DND-41 (cell line): ENCODE results near the gene ARHGAP45.

Experiments used
- ATAC-seq: fragments of 200-7000 bp; cut with Tn5 transposase; 3 replicates; pipeline ENCODE4 v1.9.1; 2021; ENCODE audit warnings: low read depth; ENCODE audit not compliant: insufficient read depth
- DNase-seq: peaks from one replicate; pipeline ENCODE4 v3.0.0-alpha.2; 2020
- H2AFZ ChIP-seq: 2 replicates; pipeline ENCODE4 v1.6.0; 2012; ENCODE audit warnings: low read depth, low read length
- H3K27ac ChIP-seq: 2 replicates; pipeline ENCODE4 v1.5.1; 2012; ENCODE audit warnings: low read length, inconsistent platforms
- H3K27me3 ChIP-seq: fragments of 200-600 bp; sonication (generic); 2 replicates; pipeline ENCODE4 v1.6.0; 2012; ENCODE audit warnings: low read length, mild to moderate bottlenecking, inconsistent platforms; ENCODE audit not compliant: insufficient read depth, poor library complexity
- H3K36me3 ChIP-seq: 2 replicates; pipeline ENCODE4 v1.5.1; 2012; ENCODE audit warnings: low read length, inconsistent platforms; ENCODE audit not compliant: insufficient read depth
- H3K4me1 ChIP-seq: 2 replicates; pipeline ENCODE4 v1.5.1; 2012; ENCODE audit warnings: mild to moderate bottlenecking, low read length; ENCODE audit not compliant: insufficient read depth
- H3K4me2 ChIP-seq: 2 replicates; pipeline ENCODE4 v1.6.0; 2012; ENCODE audit warnings: mild to moderate bottlenecking, moderate library complexity, low read length, inconsistent platforms; ENCODE audit not compliant: insufficient read depth
- H3K4me3 ChIP-seq, 2 experiments: fragments of 200-600 bp in 1 of 2; shearing (Covaris generic) in 1 of 2; 2 replicates each; pipeline ENCODE4 v1.5.1; 2012 to 2016; ENCODE audit warnings: inconsistent platforms in 2 of 2, low read length in 2 of 2, mild to moderate bottlenecking in 2 of 2, low read depth in 1 of 2, moderate library complexity in 1 of 2
- H3K79me2 ChIP-seq: 2 replicates; pipeline ENCODE4 v1.6.0; 2012; ENCODE audit warnings: low read length, inconsistent platforms; ENCODE audit not compliant: insufficient read depth
- H3K9ac ChIP-seq: 2 replicates; pipeline ENCODE4 v1.6.0; 2012; ENCODE audit warnings: low read depth, mild to moderate bottlenecking, inconsistent platforms, low read length, moderate library complexity
- H3K9me3 ChIP-seq: 2 replicates; pipeline ENCODE4 v1.5.1; 2012; ENCODE audit warnings: low read length, moderate library complexity, mild to moderate bottlenecking, inconsistent platforms; ENCODE audit not compliant: insufficient read depth, severe bottlenecking
- H4K20me1 ChIP-seq: 2 replicates; pipeline ENCODE4 v1.6.0; 2012; ENCODE audit warnings: low read length; ENCODE audit not compliant: insufficient read depth
- EZH2 ChIP-seq: IDR thresholded peaks from 3 replicates; pipeline ENCODE4 v1.6.1; 2012; ENCODE audit warnings: borderline replicate concordance, low read depth, mild to moderate bottlenecking, moderate library complexity, low read length, inconsistent platforms; ENCODE audit not compliant: severe bottlenecking
- TF ChIP-seq, protein P1 (sequence below): IDR thresholded peaks from 2 replicates; pipeline ENCODE4 v1.5.1; 2012; ENCODE audit warnings: borderline replicate concordance, low read length, moderate library complexity, mild to moderate bottlenecking; ENCODE audit not compliant: poor library complexity, severe bottlenecking; ENCODE audit errors: extremely low read depth

Gene ARHGAP45

DNA sequence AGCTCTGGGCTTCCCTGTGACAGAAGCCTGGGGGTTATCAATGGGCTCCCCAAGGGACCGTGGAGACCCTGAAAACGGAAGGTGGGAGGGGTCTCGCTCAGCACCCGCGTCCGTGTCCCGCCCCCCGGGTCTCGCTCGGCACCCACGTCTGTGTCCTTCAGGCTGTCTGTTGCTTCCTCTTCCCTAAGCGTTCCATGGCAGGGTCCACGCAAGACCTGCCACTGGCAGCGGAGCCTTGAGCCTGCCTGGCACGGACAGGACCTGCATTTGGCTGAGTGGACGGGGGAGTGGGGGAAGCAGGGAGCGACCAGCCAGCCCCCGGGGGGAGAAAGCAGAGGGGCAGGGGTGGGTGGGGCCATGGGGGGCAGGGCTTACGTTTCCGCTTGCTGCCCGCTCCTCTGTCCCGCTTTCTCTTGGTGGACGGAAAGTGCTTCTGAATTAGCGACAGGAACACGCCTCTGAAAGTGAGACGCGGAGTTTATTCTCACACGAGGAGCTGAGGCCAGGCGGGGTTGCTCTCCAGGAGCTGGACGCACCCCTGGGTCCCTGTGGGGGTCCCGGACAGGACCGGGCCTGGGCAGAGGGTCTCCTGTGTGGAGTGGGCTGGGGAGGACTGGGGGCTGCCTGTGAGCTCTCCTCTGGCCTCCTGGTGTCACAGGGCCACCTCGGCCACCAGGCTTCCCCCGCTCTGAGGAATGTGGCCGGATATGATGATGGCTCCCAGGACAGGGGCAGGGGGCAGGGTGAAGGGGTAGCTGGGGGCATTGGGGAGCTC is 48.9 kb downstream of the ARHGAP45 start:
- no peak for DNase-seq
- Histone ChIP-seq H3K36me3 (peaks cover 69% of the 10 kb centered on the region), H3K9me3 (no peaks in the 10 kb centered on the region), H2AFZ (no peak overlapping the region), H4K20me1 (peaks cover 4% of the 10 kb centered on the region; the same call in 1 of the 2 replicates), H3K4me3 (no peak overlapping the region), H3K4me2 (no peak overlapping the region), H3K9ac (no peak overlapping the region), H3K79me2 (no peaks in the 10 kb centered on the region), H3K4me1 (no peaks in the 10 kb centered on the region), H3K27ac (no peak overlapping the region), H3K27me3 (no peaks in the 10 kb centered on the region)
- ATAC-seq, result no peak
- no peak for TF ChIP-seq EZH2
- TF ChIP-seq, protein P1, sequence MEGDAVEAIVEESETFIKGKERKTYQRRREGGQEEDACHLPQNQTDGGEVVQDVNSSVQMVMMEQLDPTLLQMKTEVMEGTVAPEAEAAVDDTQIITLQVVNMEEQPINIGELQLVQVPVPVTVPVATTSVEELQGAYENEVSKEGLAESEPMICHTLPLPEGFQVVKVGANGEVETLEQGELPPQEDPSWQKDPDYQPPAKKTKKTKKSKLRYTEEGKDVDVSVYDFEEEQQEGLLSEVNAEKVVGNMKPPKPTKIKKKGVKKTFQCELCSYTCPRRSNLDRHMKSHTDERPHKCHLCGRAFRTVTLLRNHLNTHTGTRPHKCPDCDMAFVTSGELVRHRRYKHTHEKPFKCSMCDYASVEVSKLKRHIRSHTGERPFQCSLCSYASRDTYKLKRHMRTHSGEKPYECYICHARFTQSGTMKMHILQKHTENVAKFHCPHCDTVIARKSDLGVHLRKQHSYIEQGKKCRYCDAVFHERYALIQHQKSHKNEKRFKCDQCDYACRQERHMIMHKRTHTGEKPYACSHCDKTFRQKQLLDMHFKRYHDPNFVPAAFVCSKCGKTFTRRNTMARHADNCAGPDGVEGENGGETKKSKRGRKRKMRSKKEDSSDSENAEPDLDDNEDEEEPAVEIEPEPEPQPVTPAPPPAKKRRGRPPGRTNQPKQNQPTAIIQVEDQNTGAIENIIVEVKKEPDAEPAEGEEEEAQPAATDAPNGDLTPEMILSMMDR, result no peak

GRCh38 chr19:1116726-1117581 is 50.0 kb downstream of the ARHGAP45 start:
- ATAC-seq (no peak), DNase-seq (no peak)
- Histone ChIP-seq H3K4me1 (no peaks in the 10 kb centered on the region), H2AFZ (no peak overlapping the region), H3K27ac (no peak overlapping the region), H4K20me1 (peaks cover 4% of the 10 kb centered on the region; the same call in 1 of the 2 replicates), H3K79me2 (no peaks in the 10 kb centered on the region), H3K36me3 (peaks cover 76% of the 10 kb centered on the region), H3K27me3 (no peaks in the 10 kb centered on the region), H3K4me2 (no peak overlapping the region), H3K9ac (no peak overlapping the region), H3K4me3 (no peak overlapping the region), H3K9me3 (no peaks in the 10 kb centered on the region)
- TF ChIP-seq EZH2, result no peak
- TF ChIP-seq, protein P1, result no peak

DNA sequence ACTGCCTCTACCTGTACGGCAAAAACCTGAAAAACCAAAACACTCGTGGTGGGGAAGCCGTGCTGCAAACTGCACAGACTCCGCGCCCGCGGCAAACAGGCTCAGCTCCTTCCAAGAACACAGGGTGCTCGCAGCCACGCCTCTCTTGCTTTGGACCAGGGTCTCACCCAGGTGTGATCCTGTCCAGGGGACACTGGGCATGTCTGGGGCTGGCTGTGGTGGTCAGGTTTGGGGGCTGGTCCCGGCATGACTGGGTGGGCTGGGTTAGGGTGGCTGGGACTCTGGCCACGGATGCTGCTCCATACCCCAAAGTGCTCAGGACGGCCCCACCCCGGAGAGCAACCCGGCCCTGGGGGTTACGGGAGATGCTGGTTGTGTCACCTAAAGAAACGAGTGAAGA is 50.7 kb downstream of the ARHGAP45 start:
- Histone ChIP-seq H3K4me2 (no peak overlapping the region), H3K4me1 (no peaks in the 10 kb centered on the region), H3K4me3 (no peak overlapping the region), H3K36me3 (peaks cover 74% of the 10 kb centered on the region), H3K27me3 (no peaks in the 10 kb centered on the region), H4K20me1 (peaks cover 4% of the 10 kb centered on the region), H3K79me2 (no peaks in the 10 kb centered on the region), H3K9ac (no peak overlapping the region), H3K9me3 (no peaks in the 10 kb centered on the region), H3K27ac (no peak overlapping the region), H2AFZ (no peak overlapping the region)
- ATAC-seq (no peak), DNase-seq (no peak)
- TF ChIP-seq EZH2, result no peak
- TF ChIP-seq, protein P1, result no peak
